ENCODE data around the gene DENND2A. TPM values are rescaled to one million over a fixed set of nuclear protein-coding genes. Genes with fewer than 3 reads are reported as not detected.

Gene DENND2A
- total RNA-seq, 4 donors from 2014 or later = 0.97 to 2.5 (median 2.2) TPM

DNA sequence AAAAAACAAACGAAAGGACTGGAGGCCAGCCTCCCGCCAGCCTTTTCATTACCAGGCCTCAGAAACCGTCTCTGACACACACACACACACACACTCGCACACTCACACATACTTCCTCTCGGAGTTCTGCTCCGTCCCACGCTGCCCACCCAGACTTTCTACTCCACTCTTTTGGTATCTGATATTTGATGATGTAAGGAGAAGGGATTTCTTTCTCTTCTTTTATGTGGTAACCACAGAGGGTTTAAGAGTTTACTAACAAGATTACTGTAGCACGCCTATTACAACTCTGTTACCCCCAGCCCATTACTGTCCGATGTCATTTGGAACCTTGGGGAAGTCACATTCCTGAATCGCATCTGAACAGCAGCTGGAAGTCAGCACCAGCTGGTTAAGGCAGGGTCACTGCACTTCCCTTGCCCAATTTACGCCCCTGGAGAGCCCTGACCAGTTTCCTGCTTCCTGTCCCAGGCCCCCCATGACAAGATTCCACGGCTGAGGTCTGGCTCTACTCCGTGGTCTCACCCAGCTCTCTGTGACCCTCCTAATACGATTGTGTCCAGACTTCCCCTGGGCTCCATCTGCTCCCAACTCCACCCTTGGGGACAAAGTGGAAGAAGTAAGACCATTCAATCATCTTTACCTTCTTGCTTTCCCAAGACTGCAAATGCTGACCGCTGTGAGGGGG, 1.1 kb downstream of the DENND2A start:
- DNase-seq (ENCODE audit: low spot score in 2 of 2) = no peak
- 29 to 32% methylated on average over 15 of the region's 15 CpGs for WGBS, 2 donors
- peak overlapping the region; percentile 14 for H3K4me3 ChIP-seq (ENCODE audit: low read depth, poor library complexity, severe bottlenecking)
- intact Hi-C loops (cut with DNase I; ENCODE audit: low total_unique reads) = no loop called here
- TF ChIP-seq POLR2A (IDR thresholded peaks at IDR 0.05) = no peak
- TF ChIP-seq, protein P1, sequence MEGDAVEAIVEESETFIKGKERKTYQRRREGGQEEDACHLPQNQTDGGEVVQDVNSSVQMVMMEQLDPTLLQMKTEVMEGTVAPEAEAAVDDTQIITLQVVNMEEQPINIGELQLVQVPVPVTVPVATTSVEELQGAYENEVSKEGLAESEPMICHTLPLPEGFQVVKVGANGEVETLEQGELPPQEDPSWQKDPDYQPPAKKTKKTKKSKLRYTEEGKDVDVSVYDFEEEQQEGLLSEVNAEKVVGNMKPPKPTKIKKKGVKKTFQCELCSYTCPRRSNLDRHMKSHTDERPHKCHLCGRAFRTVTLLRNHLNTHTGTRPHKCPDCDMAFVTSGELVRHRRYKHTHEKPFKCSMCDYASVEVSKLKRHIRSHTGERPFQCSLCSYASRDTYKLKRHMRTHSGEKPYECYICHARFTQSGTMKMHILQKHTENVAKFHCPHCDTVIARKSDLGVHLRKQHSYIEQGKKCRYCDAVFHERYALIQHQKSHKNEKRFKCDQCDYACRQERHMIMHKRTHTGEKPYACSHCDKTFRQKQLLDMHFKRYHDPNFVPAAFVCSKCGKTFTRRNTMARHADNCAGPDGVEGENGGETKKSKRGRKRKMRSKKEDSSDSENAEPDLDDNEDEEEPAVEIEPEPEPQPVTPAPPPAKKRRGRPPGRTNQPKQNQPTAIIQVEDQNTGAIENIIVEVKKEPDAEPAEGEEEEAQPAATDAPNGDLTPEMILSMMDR (IDR thresholded peaks at IDR 0.05) = no peak

DNA sequence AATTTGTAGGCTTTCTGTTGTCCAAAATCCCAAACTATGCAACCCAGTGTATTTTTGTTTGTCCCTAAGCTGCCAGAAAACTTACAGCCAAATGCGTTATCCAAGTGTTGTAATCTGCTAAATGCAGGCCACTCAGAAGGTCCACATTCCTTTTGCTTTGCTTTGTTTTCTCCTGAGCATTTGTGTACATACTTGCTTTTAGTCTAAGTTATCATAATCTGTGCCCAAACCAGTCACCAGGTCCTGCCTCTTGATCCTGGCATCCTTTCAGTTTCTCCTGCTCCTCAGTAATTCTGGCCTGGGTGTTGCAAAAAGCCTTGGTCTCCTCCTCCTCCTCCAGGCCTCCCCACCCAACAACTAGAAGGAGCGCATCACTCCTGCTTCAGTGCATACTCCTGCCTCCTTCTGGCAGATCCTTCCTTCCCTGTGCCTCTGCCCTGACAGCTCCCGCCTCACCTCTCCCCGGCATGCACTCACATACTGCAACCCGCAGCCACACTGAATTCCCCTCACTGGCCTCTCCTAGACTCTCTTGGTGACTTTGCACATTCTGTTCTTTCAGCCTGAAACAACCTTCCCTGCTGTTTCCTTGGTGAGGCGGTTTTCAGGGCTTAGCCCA, 2.3 kb downstream of the DENND2A start:
- intact Hi-C loops (cut with DNase I; ENCODE audit: low total_unique reads) = no loop called here
- DNase-seq (ENCODE audit: low spot score in 2 of 2) = peak; percentile 49 to 88
- TF ChIP-seq, protein P1 (IDR thresholded peaks at IDR 0.05) = no peak
- 60 to 62% methylated on average over 6 of the region's 6 CpGs for WGBS, 2 donors
- no peak overlapping the region for H3K4me3 ChIP-seq (ENCODE audit: low read depth, poor library complexity, severe bottlenecking)

DNA sequence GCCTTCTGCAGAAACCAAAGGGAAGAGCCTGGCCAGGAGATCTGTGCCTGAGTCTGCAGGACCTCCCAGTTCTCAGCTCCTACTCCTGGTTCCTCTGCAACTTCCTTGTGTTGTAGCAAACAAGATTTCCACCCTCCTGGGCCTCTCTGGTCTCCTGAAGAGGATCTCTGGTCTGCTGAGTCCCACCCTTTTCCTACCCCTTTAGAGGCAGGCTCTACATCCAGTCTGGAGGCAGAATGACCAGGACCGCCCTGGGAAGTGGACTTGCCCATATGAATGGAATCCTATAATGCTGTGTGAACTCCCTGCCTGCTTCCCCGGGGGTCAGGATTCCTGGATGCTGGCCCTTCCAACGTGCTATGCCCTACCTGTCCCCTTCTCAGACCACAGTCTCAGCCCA, 3.2 kb downstream of the DENND2A start:
- TF ChIP-seq POLR2A (IDR thresholded peaks at IDR 0.05) = no peak
- TF ChIP-seq, protein P1 (IDR thresholded peaks at IDR 0.05) = no peak
- no peak for DNase-seq (ENCODE audit: low spot score in 2 of 2)
- WGBS, 2 donors = 63 to 66% methylated on average over 3 of the region's 3 CpGs
- H3K4me3 ChIP-seq (ENCODE audit: low read depth, poor library complexity, severe bottlenecking) = no peak overlapping the region
- intact Hi-C loops (cut with DNase I; ENCODE audit: low total_unique reads) = no loop called here

DNA sequence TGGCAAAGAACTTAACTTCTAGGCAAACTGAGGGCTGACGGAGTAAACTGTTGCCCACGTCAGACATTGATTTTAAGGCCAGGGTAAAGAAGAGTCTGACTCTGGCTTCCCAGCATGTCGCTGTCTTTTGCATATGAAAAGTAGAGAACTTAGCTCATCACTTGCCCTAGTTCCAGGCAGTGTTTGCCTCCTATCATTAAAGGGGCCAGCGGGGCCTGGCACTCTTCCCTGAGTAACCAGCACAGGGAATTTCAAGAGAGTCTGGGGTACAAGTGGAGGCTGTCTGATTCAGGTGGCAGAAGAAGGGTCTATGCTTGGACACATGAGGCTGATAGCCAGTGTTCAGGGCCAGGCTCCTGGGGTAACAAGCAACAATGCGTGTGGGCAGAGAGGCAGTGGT, 4.8 kb downstream of the DENND2A start:
- TF ChIP-seq POLR2A (IDR thresholded peaks at IDR 0.05) = no peak
- TF ChIP-seq, protein P1 (IDR thresholded peaks at IDR 0.05) = no peak
- H3K4me3 ChIP-seq (ENCODE audit: low read depth, poor library complexity, severe bottlenecking) = no peak overlapping the region
- no peak for DNase-seq (ENCODE audit: low spot score in 2 of 2)
- WGBS, 2 donors = 65 to 82% methylated on average over 5 of the region's 5 CpGs
- intact Hi-C loops (cut with DNase I; ENCODE audit: low total_unique reads) = no loop called here

DNA sequence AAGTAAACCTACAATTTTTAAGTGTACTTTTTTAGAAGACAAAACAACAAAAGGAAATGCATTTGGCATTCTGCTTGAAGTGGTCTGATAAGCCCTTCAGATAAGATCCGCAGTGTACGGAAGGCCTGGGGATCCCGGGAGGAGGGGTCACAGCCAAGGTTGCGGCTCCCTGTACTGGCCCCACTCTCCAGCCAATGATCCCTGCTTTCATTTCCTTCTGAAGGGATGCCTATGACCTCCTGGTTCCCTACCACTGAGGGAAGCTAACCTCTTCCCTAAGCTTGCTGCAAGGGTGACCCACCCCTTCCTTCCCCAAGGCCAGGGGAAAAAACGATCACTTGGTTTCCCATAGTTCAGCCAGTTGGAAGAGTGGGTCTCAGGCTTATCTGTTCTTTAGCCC, 5.3 kb downstream of the DENND2A start:
- no peak overlapping the region for H3K4me3 ChIP-seq (ENCODE audit: low read depth, poor library complexity, severe bottlenecking)
- 62 to 74% methylated on average over 5 of the region's 5 CpGs for WGBS, 2 donors
- TF ChIP-seq, protein P1 (IDR thresholded peaks at IDR 0.05) = no peak
- TF ChIP-seq POLR2A (IDR thresholded peaks at IDR 0.05) = no peak
- no peak for DNase-seq (ENCODE audit: low spot score in 2 of 2)
- intact Hi-C loops (cut with DNase I; ENCODE audit: low total_unique reads) = no loop called here
